OCI-LY7 (cell line): ENCODE results near the gene KNSTRN.

ENCODE experiments used
- EZH2phosphoT487 ChIP-seq: fragments of 200-600 bp; sonication (generic); IDR thresholded peaks from 2 replicates; pipeline ENCODE4 v1.6.1; 2018; ENCODE audit warnings: low read depth, borderline replicate concordance, mild to moderate bottlenecking, mixed run types, antibody characterized with exemption, low read length, moderate library complexity, mixed read lengths
- TF ChIP-seq, protein P1 (sequence below): fragments of 200-600 bp; sonication (generic); conservative IDR thresholded peaks from 2 replicates; pipeline ENCODE4 v1.5.1; 2014; ENCODE audit warnings: mild to moderate bottlenecking, antibody characterized with exemption, low read length, moderate library complexity, mixed read lengths

DNA sequence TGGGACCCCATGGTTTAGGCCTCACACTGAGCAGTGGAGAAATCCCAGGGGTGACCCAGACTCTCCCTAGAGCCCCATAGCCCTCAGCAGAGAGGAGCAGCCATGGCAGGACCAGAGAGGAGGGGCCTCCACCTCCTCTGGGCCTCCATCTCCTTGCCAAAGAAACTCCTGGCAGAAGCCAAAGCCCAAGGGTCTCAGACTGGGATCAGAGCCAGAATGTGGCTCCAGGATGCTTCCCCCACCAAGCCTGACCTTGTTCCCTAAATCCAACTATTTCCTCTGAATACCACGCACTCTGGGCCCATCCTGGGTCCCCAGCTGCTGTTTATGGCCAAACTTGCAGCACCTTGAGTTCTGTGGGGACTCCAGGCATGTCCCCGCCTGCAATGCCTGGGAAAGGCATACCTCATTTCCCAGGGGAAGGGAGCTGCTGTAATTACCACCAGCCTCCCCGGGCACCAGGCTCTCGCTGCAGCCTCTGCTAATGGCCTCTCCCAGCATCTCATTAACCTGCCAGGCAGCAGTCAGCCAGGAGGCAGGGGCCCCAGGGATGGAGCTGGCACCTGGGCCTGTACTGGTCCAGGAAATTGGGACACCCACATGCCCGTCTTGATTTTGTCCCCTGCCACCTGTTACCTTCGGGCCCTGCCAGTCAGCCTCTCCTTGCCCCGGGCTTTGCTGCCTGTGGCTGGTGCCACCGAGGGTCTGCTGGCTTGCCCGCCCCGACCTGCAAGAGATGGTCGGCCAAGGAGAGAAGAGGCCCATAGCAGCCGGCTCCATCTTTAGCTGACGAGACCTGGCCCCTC is 46.4 kb upstream of the KNSTRN start:
- no peak for TF ChIP-seq EZH2phosphoT487
- TF ChIP-seq, protein P1, sequence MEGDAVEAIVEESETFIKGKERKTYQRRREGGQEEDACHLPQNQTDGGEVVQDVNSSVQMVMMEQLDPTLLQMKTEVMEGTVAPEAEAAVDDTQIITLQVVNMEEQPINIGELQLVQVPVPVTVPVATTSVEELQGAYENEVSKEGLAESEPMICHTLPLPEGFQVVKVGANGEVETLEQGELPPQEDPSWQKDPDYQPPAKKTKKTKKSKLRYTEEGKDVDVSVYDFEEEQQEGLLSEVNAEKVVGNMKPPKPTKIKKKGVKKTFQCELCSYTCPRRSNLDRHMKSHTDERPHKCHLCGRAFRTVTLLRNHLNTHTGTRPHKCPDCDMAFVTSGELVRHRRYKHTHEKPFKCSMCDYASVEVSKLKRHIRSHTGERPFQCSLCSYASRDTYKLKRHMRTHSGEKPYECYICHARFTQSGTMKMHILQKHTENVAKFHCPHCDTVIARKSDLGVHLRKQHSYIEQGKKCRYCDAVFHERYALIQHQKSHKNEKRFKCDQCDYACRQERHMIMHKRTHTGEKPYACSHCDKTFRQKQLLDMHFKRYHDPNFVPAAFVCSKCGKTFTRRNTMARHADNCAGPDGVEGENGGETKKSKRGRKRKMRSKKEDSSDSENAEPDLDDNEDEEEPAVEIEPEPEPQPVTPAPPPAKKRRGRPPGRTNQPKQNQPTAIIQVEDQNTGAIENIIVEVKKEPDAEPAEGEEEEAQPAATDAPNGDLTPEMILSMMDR: no peak
